Measurements from ENCODE around the gene CACNA1H.

- no peak for TF ChIP-seq CTCF (IDR thresholded peaks at IDR 0.05)
- no peak for TF ChIP-seq POLR2AphosphoS5 (IDR thresholded peaks at IDR 0.05; ENCODE audit: low read depth, low read length)
These were observed 19.6 kb upstream of the CACNA1H start for GRCh38 chr16:1133271-1133670.
